Right ventricle myocardium inferior (tissue), 1 donor: ENCODE measurements around the gene SYT3. TPM values are rescaled to one million over a fixed set of nuclear protein-coding genes. Genes with fewer than 3 reads are reported as not detected.
"Not testable (repeated sequence)": the region's sequence is repeated elsewhere in the genome, so short reads cannot be mapped to it uniquely, and the experiment has no call there.

ENCODE experiments used
- ATAC-seq: fragments of 200-7000 bp; cut with Tn5 transposase; one replicate; pipeline ENCODE4 v1.9.1; 2020; ENCODE audit warnings: mild to moderate bottlenecking, moderate library complexity
- DNase-seq: peaks from one replicate; pipeline ENCODE4 v3.0.0; 2021; ENCODE audit errors: missing footprints
- intact Hi-C: fragments of 100-400 bp; cut with DNase I; formaldehyde crosslinking; loops from one replicate; pipeline ENCODE4 v1.11.0; 2022
- total RNA-seq: library from RNA; stranded (reverse); fragmentation: NEBNext Ultra II Directional; extraction: Animal tissue kit (Norgen Biotek cat#: 25700); gene quantifications from one replicate; pipeline ENCODE4 v1.2.1, GENCODE V29; 2021
- donor health status: DM: no; HTN: yes; CAD: no; lungs with severe emphysema.

Gene SYT3
- total RNA-seq, 1 donor from 2014 or later, result 0.27 TPM

- no peak for DNase-seq
- no peak for ATAC-seq
- intact Hi-C loops, result no loop called here
Measured at GRCh38 chr19:50645107-50645506, 5.4 kb upstream of the SYT3 start.

- intact Hi-C loops, result no loop called here
- ATAC-seq, result no peak
- DNase-seq, result no peak
Measured at GRCh38 chr19:50644315-50644915, 4.7 kb upstream of the SYT3 start.

- DNase-seq (no peak), ATAC-seq (no peak)
- intact Hi-C loops, result no loop called here
Measured at GRCh38 chr19:50640368-50640767, 687 bp upstream of the SYT3 start.

DNA sequence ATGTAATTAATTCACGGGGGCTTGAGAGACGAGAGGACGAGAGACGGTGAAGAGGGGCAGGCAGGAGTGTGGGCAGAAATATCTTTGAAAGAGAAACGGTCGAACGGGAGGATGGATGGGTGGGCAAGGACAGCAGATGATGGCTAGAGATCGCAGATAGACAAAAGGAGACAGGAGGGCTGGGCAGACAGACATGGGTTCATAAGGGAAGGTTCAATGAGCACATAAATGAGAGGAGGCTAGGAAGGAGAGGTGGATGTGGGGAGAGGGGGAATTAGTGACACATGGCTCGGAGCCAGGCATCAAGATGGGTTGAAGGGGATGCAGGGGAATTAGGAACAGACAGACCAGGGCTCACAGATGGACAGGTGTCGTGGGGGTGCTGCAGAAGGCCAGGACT lies 1.1 kb downstream of the SYT3 start:
- ATAC-seq, result no peak
- intact Hi-C loops, result no loop called here

DNA sequence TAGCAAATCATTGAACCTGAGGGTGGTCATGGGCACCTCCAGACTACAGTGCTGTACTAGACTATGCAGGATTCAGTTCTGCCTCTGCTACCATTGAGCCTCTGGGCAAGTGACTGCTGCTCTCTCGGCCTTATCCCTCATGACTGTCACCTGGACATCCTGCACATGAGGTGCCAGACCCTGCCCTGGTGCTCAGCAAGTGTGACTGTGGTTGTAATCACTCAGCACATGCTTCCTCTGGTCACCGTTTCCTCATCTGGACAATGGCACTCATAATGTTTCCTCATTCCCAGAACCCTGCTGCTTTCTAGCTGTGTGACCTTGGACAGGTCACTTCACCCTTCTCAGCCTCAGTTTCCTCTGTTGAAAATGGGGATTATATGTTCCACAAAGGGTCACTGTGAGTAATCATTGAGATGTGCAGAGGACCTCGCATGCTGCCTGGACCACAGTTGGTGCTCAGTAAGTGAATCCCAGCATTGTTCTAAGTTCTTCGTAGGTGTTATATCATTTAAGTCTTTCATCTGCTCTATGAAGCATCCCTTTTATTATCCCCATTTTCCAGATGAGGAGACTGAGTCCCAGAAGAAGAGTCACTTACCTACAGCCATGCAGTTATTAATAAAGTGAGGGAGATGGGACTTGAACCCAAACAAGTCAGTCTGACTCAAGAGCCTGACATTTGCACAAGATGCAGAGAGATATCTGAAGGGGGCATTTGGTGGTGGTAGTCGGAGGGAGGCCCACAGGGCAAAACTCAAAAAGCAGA lies 3.2 kb downstream of the SYT3 start:
- no peak for DNase-seq
- ATAC-seq, result no peak
- intact Hi-C loops, result no loop called here

More for the DNA sequence above, 1.1 kb downstream of the SYT3 start:
- DNase-seq, result no peak

DNA sequence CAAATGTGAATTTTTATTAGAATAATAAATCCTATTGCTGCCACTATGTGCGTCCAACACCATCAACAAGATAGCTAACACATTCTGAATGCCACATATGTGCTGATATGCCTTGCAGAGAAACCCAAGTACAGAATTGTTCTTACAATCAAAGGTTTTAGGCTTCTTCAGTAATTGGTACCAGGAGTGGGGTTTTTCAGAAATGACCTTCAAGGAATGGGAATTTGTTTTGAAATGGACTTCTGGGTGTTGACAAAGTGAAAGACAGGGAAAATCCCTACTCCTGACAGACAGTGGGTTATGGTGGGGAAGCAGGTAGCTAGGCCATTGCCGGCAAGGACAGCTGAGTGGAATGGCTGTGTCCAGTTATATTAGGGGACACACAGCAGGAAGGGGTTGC lies 5.7 kb downstream of the SYT3 start:
- intact Hi-C loops, result no loop called here
- DNase-seq (no peak), ATAC-seq (no peak)

DNA sequence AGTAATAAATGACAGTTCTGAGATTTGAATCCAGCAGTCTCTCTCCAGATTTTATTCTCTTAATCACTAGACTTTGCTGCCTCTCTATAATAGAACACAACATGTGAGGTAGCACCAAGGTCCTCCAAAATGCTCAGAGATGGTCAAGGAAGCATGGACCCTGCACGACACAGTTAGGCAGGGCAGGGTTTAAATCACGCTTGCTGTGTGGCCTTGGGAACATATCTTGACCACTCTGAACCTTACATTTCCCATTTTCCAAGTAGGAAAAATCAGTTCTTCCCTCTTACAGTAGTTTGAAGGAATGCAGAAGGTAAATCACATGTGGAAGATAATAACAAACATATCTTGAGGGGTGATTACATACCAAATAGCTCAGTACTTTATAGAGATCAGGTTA lies 6.3 kb downstream of the SYT3 start:
- intact Hi-C loops, result no loop called here
- ATAC-seq, result no peak

DNA sequence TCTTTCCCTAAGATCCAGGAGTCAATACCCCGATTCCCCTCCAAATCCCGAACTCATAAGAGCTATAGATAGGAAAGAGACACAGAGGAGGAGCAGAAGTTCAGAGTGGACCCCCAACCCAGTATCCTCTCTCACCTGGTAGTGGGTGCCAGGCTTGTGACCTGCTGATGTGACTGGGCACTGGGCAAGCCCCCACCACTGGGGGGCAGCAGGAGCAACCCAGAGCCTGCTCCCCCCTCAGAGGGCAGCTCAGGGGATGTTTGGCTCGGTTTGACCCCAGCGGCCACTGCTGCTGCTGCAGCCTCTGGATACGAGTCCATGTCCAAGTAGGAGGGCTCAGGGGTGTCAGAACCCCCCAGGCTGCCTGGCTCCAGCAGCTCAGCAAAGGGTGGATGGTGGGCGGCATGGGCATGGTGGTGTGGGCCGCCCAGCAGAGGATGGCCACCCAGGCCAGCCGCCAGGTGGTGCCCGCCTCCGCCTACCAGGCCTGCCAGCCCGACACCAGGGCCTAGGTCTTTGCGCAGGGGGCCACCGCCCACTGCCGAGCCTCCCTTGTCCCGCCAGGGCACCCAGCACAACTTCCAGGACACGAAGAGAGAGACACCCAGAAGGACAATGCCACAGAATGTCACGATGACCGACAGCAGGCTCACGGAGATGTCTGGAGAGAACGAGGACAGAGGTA lies 7.4 kb downstream of the SYT3 start:
- DNase-seq (no peak), ATAC-seq (no peak)
- intact Hi-C loops, result no loop called here

More for the DNA sequence above, 6.3 kb downstream of the SYT3 start:
- no peak for DNase-seq

GRCh38 chr19:50629801-50630200 lies 9.9 kb downstream of the SYT3 start:
- no peak for ATAC-seq
- intact Hi-C loops, result no loop called here
- no peak for DNase-seq

- intact Hi-C loops, result no loop called here
- DNase-seq (no peak), ATAC-seq (no peak)
Measured at GRCh38 chr19:50629194-50629593, 10.5 kb downstream of the SYT3 start.

- no peak for DNase-seq
- intact Hi-C loops, result no loop called here
Measured at GRCh38 chr19:50628551-50628950, 11.1 kb downstream of the SYT3 start.

DNA sequence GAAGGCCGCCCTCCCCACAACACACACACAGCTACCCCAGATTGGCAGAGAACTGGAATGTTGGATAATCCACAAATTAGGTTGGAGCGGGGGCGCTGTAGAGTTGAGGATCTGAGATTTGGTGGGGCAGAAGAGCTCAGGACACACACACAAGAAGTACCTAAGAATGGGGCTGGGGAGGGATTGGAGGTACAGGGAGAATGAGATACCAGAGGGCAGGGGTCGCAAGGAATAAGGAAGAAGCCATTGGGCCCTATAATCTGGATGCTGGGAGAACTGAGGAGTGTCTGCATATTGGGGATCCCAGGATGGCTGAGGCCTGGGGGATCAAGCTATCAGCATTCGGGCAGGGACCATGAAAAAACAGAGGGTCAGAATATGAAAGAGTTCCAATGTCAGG lies 11.5 kb downstream of the SYT3 start:
- intact Hi-C loops, result no loop called here
- DNase-seq (no peak), ATAC-seq (no peak)

More at GRCh38 chr19:50628551-50628950, 11.1 kb downstream of the SYT3 start:
- no peak for ATAC-seq

DNA sequence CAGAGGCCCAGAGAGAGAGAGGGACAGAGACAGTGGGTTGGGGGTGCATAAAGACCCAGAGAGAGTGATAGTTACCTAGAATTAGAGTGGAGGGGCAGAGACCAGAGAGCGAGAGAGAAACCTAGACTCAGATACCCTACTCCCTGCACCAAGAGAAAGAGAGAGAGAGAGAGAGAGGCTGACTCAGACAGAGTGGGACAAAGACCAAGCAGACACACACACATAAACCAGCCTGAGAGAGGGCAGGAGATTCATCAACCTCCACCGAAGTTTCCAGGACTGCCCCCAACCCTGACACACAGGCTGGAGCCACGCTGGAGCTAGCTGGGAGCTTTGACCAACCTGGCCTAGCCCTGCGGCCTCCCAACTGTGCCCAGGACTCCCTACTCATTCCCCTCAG lies 12.9 kb downstream of the SYT3 start:
- DNase-seq (no peak), ATAC-seq (no peak)
- intact Hi-C loops, result no loop called here

GRCh38 chr19:50626011-50626410 lies 13.7 kb downstream of the SYT3 start:
- no peak for ATAC-seq
- no peak for DNase-seq
- intact Hi-C loops, result no loop called here

DNA sequence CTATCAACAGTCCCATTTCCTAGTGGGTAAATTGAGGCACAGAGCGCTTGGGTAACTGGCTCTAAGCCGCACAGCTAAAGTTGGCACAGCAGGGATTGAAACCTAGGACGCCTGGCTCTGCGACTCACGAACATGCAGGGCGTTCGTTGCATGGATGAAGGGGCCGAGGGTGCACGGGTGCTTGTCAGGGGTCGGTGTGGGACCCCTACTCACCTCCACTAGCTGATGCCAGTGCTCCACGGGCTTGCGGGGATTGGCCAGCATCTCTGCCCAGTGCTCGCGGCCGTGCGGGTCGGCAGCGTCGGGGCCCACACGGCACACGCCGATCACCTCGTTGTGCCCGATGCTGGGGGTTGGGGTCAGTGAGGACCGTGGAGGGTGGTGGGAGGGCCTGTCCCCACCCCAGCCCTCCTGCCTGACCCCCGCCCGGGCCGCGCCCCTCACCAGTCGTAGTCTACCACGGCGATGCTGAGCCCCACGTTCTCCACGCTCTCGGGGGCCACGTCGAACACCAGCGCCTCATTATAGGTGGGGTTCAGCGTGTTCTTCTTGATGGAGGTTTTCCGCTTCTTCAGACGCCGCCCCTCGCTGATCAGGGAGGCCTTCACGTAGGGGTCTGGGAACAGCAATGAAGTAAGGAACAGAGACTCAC lies 14.6 kb downstream of the SYT3 start:
- DNase-seq (no peak), ATAC-seq (no peak)
- intact Hi-C loops, result no loop called here

DNA sequence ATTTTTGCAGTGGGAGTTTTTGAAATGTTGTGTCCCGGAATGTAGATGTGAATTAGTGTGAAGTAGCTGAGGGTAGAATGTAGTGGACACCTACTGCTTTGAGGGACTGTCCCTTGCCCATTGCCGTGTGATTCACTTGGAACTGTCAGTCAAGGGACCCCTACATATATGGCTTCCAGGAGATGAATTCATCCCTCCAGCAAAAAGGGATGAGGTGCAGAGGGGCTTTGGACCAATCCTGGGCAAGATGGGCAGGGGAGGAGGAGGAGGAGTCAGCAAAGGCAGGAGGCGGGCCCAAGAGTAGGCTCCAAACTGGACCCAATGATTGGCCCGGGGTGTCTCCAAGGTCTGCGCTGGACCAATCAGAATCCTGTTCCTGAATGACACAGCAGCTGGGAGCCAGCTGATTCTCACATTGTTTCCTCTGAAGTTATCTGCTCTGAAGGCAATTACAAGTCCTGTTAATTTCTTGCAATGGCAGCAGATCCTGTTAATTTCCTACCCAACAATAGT lies 19.2 kb downstream of the SYT3 start:
- intact Hi-C loops, DNase-seq, ATAC-seq: not testable (repeated sequence)

DNA sequence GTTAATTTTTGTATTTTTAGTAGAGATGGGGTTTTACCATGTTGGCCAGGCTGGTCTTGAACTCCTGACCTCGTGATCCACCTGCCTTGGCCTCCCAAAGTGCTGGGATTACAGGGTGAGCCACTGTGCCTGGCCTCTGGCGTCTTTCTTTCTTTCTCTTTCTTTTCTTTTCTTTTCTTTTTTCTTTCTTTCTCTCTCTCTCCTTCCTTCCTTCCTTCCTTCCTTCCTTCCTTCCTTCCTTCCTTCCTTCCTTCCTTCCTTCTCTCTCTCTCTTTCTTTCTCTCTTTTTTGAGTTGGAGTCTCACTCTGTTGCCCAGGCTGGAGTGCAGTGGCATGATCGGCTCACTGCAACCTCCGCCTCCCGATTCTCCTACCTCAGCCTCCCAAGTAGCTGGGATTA lies 20.5 kb downstream of the SYT3 start:
- intact Hi-C loops, DNase-seq, ATAC-seq: not testable (repeated sequence)

- ATAC-seq, DNase-seq, intact Hi-C loops: not testable (repeated sequence)
Measured at GRCh38 chr19:50618379-50618778, 21.3 kb downstream of the SYT3 start.
